Measurements from ENCODE around the gene STAT5B. TPM values are rescaled to one million over a fixed set of nuclear protein-coding genes. Genes with fewer than 3 reads are reported as not detected.
"Not testable (repeated sequence)": the region's sequence is repeated elsewhere in the genome, so short reads cannot be mapped to it uniquely, and the experiment has no call there.

Gene STAT5B
- total and polyA plus RNA-seq, 9 of the 15 experiments (the other 6 are each of a cell fraction or from before 2014, with no cell fraction given), result 20.8 to 176 (median 92.4) TPM

DNA sequence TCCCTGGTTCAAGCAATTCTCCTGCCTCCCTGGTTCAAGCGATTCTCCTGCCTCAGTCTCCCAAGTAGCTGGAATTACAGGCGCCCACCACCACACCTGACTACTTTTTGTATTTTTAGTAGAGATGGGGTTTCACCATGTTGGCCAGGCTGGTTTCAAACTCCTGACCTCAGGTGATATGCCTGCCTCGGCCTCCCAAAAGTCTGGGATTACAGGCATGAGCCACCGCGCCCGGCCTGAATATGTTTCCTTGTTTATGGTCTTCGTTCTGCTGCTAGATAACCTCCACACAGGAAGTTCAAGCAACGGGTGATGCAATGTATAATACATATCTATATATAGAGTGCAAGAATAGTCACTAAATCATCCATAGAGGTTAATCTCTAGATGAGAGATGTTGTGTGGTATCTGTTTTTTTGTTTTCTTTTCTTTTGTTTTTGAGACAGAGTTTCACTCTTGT is 70.0 kb downstream of the STAT5B start:
- BruUV-seq (replicated peaks); H3K9ac ChIP-seq (ENCODE audit: insufficient read depth in 1 of 2, low read depth in 2 of 2, low read length in 2 of 2); H3K9me3 ChIP-seq (replicated peaks; ENCODE audit: control insufficient read depth, insufficient read depth, low read depth, low read length); POLR2A ChIA-PET; H3K27me3 ChIP-seq (ENCODE audit: control insufficient read depth in 2 of 2, insufficient read depth in 2 of 2, low read length in 2 of 2); FAIRE-seq; H3K79me2 ChIP-seq (ENCODE audit: control insufficient read depth, insufficient read depth, low read length); H3K9me1 ChIP-seq (ENCODE audit: control insufficient read depth, insufficient read depth, low read length); CTCF ChIA-PET (ENCODE audit: low intra/inter-chr PET ratio); H3K4me1 ChIP-seq (replicated peaks in 1 of 2; ENCODE audit: control insufficient read depth in 2 of 2, insufficient read depth in 2 of 2, low read length in 2 of 2); intact Hi-C loops (cut with micrococcal nuclease); H2AFZ ChIP-seq (ENCODE audit: low read depth, low read length); H3K4me2 ChIP-seq (ENCODE audit: insufficient read depth, low read length); H4K20me1 ChIP-seq (replicated peaks; ENCODE audit: control insufficient read depth, insufficient read depth, low read length); H3K4me3 ChIP-seq; DNase-seq (ENCODE audit: extremely low read depth in 1 of 4, low spot score in 3 of 4); H3K27ac ChIP-seq (ENCODE audit: extremely low read depth, low read depth, low read length); in situ Hi-C loops (cut with MboI); TF ChIP-seq NR2C1 (IDR thresholded peaks at IDR 0.05): not testable (repeated sequence)
- WGBS (ENCODE audit: insufficient coverage, low coverage, missing lambda C conversion rate), result 55% methylated on average over 8 of the region's 8 CpGs
- peak; percentile 57 for ATAC-seq
- peaks cover 96% of the 10 kb centered on the region for H3K36me3 ChIP-seq (ENCODE audit: control insufficient read depth, insufficient read depth, low read length)
- TF ChIP-seq SMARCA4 (IDR thresholded peaks at IDR 0.05) (peak; percentile 10; the same call in 1 of the 2 replicates), ATF7 (IDR thresholded peaks at IDR 0.05) (peak; percentile 47; the same call in 1 of the 2 replicates), NR2C1 (tag; IDR thresholded peaks at IDR 0.05) (peak; percentile 56; the same call in 1 of the 2 replicates), ZNF175 (CRISPR knock-in tag; IDR thresholded peaks at IDR 0.05; ENCODE audit: low read depth) (peak; percentile 47; the same call in 1 of the 2 replicates), ZNF311 (CRISPR knock-in tag; IDR thresholded peaks at IDR 0.05) (peak; percentile 78), MEIS2 (IDR thresholded peaks at IDR 0.05; ENCODE audit: partially characterized antibody) (peak; percentile 64), OTX1 (CRISPR knock-in tag; IDR thresholded peaks at IDR 0.05) (0 out of 2 replicates have a peak, but pooled peaks have one; percentile 24), POLR2H (tag; IDR thresholded peaks at IDR 0.05; ENCODE audit: low read depth) (peak; percentile 92), SMAD4 (CRISPR knock-in tag; conservative IDR thresholded peaks at IDR 0.05) (peak; percentile 71; the same call in 1 of the 2 replicates), TCF3 (CRISPR knock-in tag; IDR thresholded peaks at IDR 0.05) (peak; percentile 35; the same call in 1 of the 2 replicates), ETV1 (tag; conservative IDR thresholded peaks at IDR 0.05; ENCODE audit: low read depth) (peak; percentile 72)
- TF ChIP-seq, protein P1, sequence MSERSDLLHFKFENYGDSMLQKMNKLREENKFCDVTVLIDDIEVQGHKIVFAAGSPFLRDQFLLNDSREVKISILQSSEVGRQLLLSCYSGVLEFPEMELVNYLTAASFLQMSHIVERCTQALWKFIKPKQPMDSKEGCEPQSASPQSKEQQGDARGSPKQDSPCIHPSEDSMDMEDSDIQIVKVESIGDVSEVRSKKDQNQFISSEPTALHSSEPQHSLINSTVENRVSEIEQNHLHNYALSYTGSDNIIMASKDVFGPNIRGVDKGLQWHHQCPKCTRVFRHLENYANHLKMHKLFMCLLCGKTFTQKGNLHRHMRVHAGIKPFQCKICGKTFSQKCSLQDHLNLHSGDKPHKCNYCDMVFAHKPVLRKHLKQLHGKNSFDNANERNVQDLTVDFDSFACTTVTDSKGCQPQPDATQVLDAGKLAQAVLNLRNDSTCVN (CRISPR knock-in tag; IDR thresholded peaks at IDR 0.05), result 0 out of 2 replicates have a peak, but pooled peaks have one; percentile 4
- TF ChIP-seq, protein P2, sequence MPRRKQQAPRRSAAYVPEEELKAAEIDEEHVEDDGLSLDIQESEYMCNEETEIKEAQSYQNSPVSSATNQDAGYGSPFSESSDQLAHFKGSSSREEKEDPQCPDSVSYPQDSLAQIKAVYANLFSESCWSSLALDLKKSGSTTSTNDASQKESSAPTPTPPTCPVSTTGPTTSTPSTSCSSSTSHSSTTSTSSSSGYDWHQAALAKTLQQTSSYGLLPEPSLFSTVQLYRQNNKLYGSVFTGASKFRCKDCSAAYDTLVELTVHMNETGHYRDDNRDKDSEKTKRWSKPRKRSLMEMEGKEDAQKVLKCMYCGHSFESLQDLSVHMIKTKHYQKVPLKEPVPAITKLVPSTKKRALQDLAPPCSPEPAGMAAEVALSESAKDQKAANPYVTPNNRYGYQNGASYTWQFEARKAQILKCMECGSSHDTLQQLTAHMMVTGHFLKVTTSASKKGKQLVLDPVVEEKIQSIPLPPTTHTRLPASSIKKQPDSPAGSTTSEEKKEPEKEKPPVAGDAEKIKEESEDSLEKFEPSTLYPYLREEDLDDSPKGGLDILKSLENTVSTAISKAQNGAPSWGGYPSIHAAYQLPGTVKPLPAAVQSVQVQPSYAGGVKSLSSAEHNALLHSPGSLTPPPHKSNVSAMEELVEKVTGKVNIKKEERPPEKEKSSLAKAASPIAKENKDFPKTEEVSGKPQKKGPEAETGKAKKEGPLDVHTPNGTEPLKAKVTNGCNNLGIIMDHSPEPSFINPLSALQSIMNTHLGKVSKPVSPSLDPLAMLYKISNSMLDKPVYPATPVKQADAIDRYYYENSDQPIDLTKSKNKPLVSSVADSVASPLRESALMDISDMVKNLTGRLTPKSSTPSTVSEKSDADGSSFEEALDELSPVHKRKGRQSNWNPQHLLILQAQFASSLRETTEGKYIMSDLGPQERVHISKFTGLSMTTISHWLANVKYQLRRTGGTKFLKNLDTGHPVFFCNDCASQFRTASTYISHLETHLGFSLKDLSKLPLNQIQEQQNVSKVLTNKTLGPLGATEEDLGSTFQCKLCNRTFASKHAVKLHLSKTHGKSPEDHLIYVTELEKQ (CRISPR knock-in tag; IDR thresholded peaks at IDR 0.05), result 0 out of 2 replicates have a peak, but pooled peaks have one; percentile 34
- TF ChIP-seq, protein P3, sequence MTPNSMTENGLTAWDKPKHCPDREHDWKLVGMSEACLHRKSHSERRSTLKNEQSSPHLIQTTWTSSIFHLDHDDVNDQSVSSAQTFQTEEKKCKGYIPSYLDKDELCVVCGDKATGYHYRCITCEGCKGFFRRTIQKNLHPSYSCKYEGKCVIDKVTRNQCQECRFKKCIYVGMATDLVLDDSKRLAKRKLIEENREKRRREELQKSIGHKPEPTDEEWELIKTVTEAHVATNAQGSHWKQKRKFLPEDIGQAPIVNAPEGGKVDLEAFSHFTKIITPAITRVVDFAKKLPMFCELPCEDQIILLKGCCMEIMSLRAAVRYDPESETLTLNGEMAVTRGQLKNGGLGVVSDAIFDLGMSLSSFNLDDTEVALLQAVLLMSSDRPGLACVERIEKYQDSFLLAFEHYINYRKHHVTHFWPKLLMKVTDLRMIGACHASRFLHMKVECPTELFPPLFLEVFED (CRISPR knock-in tag; conservative IDR thresholded peaks at IDR 0.05), result 0 out of 2 replicates have a peak, but pooled peaks have one; percentile 53
- TF ChIP-seq, protein P4, sequence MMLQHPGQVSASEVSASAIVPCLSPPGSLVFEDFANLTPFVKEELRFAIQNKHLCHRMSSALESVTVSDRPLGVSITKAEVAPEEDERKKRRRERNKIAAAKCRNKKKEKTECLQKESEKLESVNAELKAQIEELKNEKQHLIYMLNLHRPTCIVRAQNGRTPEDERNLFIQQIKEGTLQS (IDR thresholded peaks at IDR 0.05), result peak; percentile 90
- TF ChIP-seq, protein P4 (CRISPR knock-in tag; conservative IDR thresholded peaks at IDR 0.05), result not testable (repeated sequence)

Data from K562 (cell line).